PC-9 (cell line): Measurements from ENCODE around the gene ME2. TPM values are rescaled to one million over a fixed set of nuclear protein-coding genes. Genes with fewer than 3 reads are reported as not detected.

Source experiments
- BruUV-seq: library from RNA; stranded (reverse); fragments of 400-500 nt; replicated peaks from 2 replicates; lab custom pipeline; 2021; lab: Mats Ljungman, UMichigan
- CTCF ChIA-PET: fragments of 300-600 bp; sonication (Branson Sonifier 250); formaldehyde crosslinking; loops from one replicate; lab custom pipeline; 2022; ENCODE audit warnings: antibody characterized with exemption; lab: Charles Lee
- POLR2A ChIA-PET: fragments of 300-600 bp; sonication (Branson Sonifier 250); formaldehyde crosslinking; loops from one replicate; lab custom pipeline; 2022; ENCODE audit warnings: antibody characterized with exemption; ENCODE audit not compliant: unreplicated experiment; lab: Charles Lee
- DNase-seq, 2 experiments: peaks; one replicate each; pipeline versions ENCODE4 v3.0.0 to v3.0.0-alpha.2; 2015 to 2022; ENCODE audit warnings: mixed read lengths in 1 of 2
- H2AFZ ChIP-seq: fragments of 200-600 bp; sonication (generic); 2 replicates; pipeline ENCODE4 v1.8.1; 2017; ENCODE audit warnings: antibody characterized with exemption
- H3F3A ChIP-seq: fragments of 200-600 bp; sonication (generic); 2 replicates; pipeline ENCODE4 v1.8.1; 2017; ENCODE audit warnings: antibody characterized with exemption, mild to moderate bottlenecking, low read depth; ENCODE audit not compliant: insufficient read depth
- H3K27ac ChIP-seq: fragments of 200-600 bp; sonication (generic); 2 replicates; pipeline ENCODE4 v1.6.1; 2016; ENCODE audit warnings: mixed run types
- H3K27me3 ChIP-seq: fragments of 200-600 bp; sonication (generic); 2 replicates; pipeline ENCODE4 v1.6.1; 2016; ENCODE audit warnings: low read depth, mixed run types; ENCODE audit not compliant: insufficient read depth
- H3K36me3 ChIP-seq: fragments of 200-600 bp; sonication (generic); 2 replicates; pipeline ENCODE4 v1.6.1; 2016; ENCODE audit warnings: low read depth, mixed run types
- H3K4me1 ChIP-seq: fragments of 200-600 bp; sonication (generic); replicated peaks from 2 replicates; pipeline ENCODE4 v1.6.1; 2016; ENCODE audit warnings: mixed run types; ENCODE audit not compliant: insufficient read depth
- H3K4me2 ChIP-seq: fragments of 200-600 bp; sonication (generic); 2 replicates; pipeline ENCODE4 v1.6.1; 2017; ENCODE audit warnings: mixed run types
- H3K4me3 ChIP-seq: fragments of 200-600 bp; sonication (generic); 2 replicates; pipeline ENCODE4 v1.6.1; 2016; ENCODE audit warnings: mixed run types
- H3K79me2 ChIP-seq: fragments of 200-600 bp; sonication (generic); 2 replicates; pipeline ENCODE4 v1.6.1; 2017; ENCODE audit warnings: low read depth, mixed run types
- H3K9me2 ChIP-seq: fragments of 200-600 bp; sonication (generic); 2 replicates; pipeline ENCODE4 v1.8.1; 2017; ENCODE audit warnings: mild to moderate bottlenecking; ENCODE audit not compliant: insufficient read depth
- H3K9me3 ChIP-seq: fragments of 200-600 bp; sonication (generic); 2 replicates; pipeline ENCODE4 v1.8.1; 2016; ENCODE audit warnings: low read depth; ENCODE audit not compliant: insufficient read depth
- H4K20me1 ChIP-seq: fragments of 200-600 bp; sonication (generic); 2 replicates; pipeline ENCODE4 v1.8.1; 2017; ENCODE audit not compliant: insufficient read depth
- EZH2 ChIP-seq: fragments of 200-600 bp; sonication (generic); IDR thresholded peaks from 2 replicates; pipeline ENCODE4 v1.8.0; 2017; ENCODE audit warnings: antibody characterized with exemption, low read depth
- intact Hi-C: fragments of 100-400 bp; cut with micrococcal nuclease; formaldehyde crosslinking; loops from one replicate; pipeline ENCODE4 v1.10.0; 2022; ENCODE audit not compliant: unreplicated experiment
- total RNA-seq: library from RNA; stranded (reverse); gene quantifications from 2 replicates; pipeline ENCODE4 v1.2.3, GENCODE V29; 2021
- TF ChIP-seq, protein P1 (sequence below): fragments of 200-600 bp; sonication (generic); conservative IDR thresholded peaks from 2 replicates; pipeline ENCODE4 v1.6.1; 2017; ENCODE audit warnings: mixed run types, antibody characterized with exemption, mild to moderate bottlenecking, moderate library complexity

ME2 gene
- total RNA-seq, 1 experiment from 2014 or later = 27.9 TPM

DNA sequence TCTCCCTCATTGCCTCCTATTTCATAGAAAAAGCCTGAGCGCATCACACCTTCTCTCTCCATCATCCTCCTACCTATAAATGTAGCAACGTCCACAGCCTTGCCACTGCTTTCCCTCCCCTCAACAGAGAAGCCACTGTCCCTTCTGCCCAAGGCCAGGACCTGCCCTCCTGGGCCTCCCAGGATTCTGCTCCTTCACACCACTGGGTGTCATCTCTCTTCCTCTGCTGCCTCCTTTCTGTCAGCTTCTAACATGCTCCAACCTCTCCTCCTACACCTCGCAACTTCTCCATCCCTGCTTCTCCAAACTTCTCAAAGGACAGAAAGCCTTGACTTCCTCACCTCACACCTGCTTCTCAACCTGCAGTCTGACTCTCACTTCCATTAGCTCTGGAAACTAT, 21.2 kb upstream of the ME2 start:
- CTCF ChIA-PET = no interaction called here
- H4K20me1 ChIP-seq = no peaks in the 10 kb centered on the region
- BruUV-seq = no TSS peak
- no peaks in the 10 kb centered on the region for H3K79me2 ChIP-seq
- no peaks in the 10 kb centered on the region for H3K27me3 ChIP-seq
- peaks cover 30% of the 10 kb centered on the region for H3K4me1 ChIP-seq
- no peak overlapping the region for H2AFZ ChIP-seq
- intact Hi-C loops = no loop called here
- no peak overlapping the region for H3K27ac ChIP-seq
- 0 out of 2 replicates have a peak, but pooled peaks cover 6% of the 10 kb centered on the region for H3K9me3 ChIP-seq
- no peaks in the 10 kb centered on the region for H3K9me2 ChIP-seq
- H3F3A ChIP-seq = peaks cover 29% of the 10 kb centered on the region
- no peak for DNase-seq
- POLR2A ChIA-PET = no interaction called here
- no peak overlapping the region for H3K4me3 ChIP-seq
- TF ChIP-seq EZH2 = no peak
- TF ChIP-seq, protein P1, sequence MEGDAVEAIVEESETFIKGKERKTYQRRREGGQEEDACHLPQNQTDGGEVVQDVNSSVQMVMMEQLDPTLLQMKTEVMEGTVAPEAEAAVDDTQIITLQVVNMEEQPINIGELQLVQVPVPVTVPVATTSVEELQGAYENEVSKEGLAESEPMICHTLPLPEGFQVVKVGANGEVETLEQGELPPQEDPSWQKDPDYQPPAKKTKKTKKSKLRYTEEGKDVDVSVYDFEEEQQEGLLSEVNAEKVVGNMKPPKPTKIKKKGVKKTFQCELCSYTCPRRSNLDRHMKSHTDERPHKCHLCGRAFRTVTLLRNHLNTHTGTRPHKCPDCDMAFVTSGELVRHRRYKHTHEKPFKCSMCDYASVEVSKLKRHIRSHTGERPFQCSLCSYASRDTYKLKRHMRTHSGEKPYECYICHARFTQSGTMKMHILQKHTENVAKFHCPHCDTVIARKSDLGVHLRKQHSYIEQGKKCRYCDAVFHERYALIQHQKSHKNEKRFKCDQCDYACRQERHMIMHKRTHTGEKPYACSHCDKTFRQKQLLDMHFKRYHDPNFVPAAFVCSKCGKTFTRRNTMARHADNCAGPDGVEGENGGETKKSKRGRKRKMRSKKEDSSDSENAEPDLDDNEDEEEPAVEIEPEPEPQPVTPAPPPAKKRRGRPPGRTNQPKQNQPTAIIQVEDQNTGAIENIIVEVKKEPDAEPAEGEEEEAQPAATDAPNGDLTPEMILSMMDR = no peak
- no peaks in the 10 kb centered on the region for H3K36me3 ChIP-seq
- no peak overlapping the region for H3K4me2 ChIP-seq

DNA sequence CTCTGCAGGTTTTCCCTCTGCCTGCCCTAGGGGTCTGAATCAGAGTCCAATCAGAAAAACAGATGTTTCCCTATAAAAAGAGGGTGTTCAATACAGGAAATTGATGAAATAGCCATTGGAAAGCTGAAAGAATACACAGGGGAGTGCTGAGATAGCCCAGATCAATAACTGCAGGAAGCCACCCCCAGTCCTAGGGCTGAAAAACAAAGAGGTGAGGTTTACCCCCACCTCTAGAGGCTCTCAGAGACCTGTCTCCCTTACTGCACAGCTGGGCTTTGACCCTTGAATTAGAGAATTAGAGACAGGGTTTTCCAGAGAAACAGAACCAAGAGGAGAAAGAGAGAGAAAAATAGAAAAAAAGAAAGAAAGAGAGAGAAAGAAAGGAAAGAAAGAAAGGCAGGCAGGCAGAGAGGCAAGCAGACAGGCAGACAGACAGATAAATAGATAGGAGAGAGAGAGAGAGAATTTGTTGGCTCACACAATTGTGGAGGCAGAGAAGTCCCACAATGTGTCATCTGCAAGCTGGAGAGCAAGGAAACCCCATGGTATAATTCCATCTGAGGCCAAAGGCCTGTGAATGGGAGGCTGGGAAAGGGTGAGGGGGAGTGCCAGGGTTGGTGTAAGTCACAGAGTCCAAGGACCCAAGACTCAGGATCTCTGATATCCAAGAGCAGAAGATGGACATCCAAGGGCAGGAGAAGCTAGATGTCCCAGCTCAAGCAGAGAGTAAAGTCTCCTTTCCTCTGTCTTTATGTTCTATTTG, 18.9 kb upstream of the ME2 start:
- no TSS peak for BruUV-seq
- TF ChIP-seq EZH2 = no peak
- TF ChIP-seq, protein P1 = no peak
- POLR2A ChIA-PET = no interaction called here

DNA sequence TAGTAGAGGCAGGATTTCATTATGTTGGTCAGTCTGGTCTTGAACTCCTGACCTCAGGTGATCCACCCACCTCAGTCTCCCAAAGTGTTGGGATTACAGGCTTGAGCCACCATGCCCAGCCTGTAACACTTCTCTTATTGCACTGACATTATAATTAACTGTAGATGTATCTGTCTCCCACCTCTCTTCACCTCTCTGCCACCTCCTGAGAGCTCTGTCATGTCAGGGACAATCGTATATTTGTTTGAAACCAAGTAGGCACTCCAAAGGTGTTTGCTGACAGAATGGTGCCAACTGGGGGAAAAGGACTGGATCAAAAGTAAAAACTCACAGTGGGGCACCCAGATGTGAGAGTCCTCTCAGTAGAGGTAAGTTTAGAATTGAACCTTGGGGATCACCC, 17.3 kb upstream of the ME2 start:
- no peaks in the 10 kb centered on the region for H3K79me2 ChIP-seq
- H2AFZ ChIP-seq = no peak overlapping the region
- TF ChIP-seq EZH2 = no peak
- TF ChIP-seq, protein P1 = no peak
- no TSS peak for BruUV-seq
- H3K9me3 ChIP-seq = no peaks in the 10 kb centered on the region
- no peak overlapping the region for H3K27ac ChIP-seq
- H3K9me2 ChIP-seq = no peaks in the 10 kb centered on the region
- no peaks in the 10 kb centered on the region for H4K20me1 ChIP-seq
- H3F3A ChIP-seq = no peaks in the 10 kb centered on the region
- no peaks in the 10 kb centered on the region for H3K27me3 ChIP-seq
- no peak overlapping the region for H3K4me3 ChIP-seq
- H3K4me1 ChIP-seq = no peaks in the 10 kb centered on the region
- H3K36me3 ChIP-seq = no peaks in the 10 kb centered on the region
- intact Hi-C loops = no loop called here
- POLR2A ChIA-PET = no interaction called here
- no peak overlapping the region for H3K4me2 ChIP-seq
- no peak for DNase-seq
- CTCF ChIA-PET = no interaction called here

More for the DNA sequence above, 18.9 kb upstream of the ME2 start:
- H3K9me2 ChIP-seq = no peaks in the 10 kb centered on the region
- no peak overlapping the region for H2AFZ ChIP-seq
- no peak overlapping the region for H3K4me3 ChIP-seq
- CTCF ChIA-PET = no interaction called here
- no peaks in the 10 kb centered on the region for H3K79me2 ChIP-seq
- no peak overlapping the region for H3K27ac ChIP-seq
- no peaks in the 10 kb centered on the region for H3K27me3 ChIP-seq
- intact Hi-C loops = no loop called here
- no peak for DNase-seq
- peaks cover 7% of the 10 kb centered on the region for H3F3A ChIP-seq
- peaks cover 7% of the 10 kb centered on the region for H3K4me1 ChIP-seq
- H3K4me2 ChIP-seq = no peak overlapping the region
- no peaks in the 10 kb centered on the region for H3K36me3 ChIP-seq
- H3K9me3 ChIP-seq = 0 out of 2 replicates have a peak, but pooled peaks cover 6% of the 10 kb centered on the region
- H4K20me1 ChIP-seq = no peaks in the 10 kb centered on the region
